ENCODE data around the gene PHF12.

DNA sequence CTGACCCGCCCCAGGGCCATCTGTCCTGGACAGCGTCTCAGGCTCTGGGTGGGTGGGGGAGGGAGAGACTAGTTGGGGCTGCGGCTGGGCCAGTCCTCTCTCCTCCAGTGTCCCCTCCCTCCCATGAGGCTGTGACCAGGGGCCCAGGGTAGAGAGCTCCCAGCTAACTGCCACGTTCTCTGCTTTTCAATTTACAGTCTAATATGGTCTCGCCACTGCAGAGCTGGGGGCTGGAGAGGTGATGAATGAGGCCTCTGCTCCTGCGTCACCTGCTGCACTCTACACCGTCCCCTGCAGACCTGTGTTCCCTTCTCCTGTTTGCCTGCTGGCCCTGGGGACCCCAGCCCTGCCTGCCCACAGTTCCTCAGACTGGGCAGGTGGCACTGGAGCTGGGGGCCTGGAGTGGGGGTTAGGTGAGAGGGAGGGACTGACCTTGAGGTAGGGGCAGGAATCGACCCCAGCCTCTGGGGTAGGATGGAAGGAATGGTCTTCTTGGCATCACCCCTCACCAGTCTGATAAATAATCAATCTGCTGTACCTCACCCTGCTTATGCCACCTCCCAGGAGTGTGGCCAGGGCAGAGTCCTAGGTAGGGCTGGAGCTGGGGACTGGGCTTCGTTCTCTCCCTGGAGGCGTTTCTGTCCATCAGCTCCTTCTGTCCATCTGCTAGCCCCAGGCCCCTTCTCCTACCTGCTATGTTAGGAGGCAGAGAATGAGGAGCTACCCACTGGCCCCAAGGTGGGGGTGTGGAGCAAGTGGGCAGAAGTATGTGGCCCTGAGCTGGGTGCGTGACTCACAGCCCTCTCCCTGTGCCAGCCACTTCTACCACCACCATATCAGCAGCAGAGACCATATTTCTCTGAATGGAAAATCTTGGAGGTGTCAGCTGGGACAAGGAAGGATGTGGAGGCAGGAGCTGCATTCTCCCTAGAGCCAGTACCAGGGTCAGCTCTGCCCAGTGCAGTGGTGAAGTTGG lies 41.6 kb upstream of the PHF12 start:
- TF ChIP-seq, protein P1, sequence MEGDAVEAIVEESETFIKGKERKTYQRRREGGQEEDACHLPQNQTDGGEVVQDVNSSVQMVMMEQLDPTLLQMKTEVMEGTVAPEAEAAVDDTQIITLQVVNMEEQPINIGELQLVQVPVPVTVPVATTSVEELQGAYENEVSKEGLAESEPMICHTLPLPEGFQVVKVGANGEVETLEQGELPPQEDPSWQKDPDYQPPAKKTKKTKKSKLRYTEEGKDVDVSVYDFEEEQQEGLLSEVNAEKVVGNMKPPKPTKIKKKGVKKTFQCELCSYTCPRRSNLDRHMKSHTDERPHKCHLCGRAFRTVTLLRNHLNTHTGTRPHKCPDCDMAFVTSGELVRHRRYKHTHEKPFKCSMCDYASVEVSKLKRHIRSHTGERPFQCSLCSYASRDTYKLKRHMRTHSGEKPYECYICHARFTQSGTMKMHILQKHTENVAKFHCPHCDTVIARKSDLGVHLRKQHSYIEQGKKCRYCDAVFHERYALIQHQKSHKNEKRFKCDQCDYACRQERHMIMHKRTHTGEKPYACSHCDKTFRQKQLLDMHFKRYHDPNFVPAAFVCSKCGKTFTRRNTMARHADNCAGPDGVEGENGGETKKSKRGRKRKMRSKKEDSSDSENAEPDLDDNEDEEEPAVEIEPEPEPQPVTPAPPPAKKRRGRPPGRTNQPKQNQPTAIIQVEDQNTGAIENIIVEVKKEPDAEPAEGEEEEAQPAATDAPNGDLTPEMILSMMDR (IDR thresholded peaks at IDR 0.05): no peak
- TF ChIP-seq POLR2A (IDR thresholded peaks at IDR 0.05): no peak
- no peak for TF ChIP-seq POLR2AphosphoS5 (IDR thresholded peaks at IDR 0.05)
- TF ChIP-seq EP300 (IDR thresholded peaks at IDR 0.05): no peak

Data from sigmoid colon (tissue), 4 donors.